Stimulated activated CD4-positive, alpha-beta T cell treated with anti-CD3 and anti-CD28 coated beads, Interleukin-4, amount 100 ng/mL, for 1 hour (primary cell): Measurements from ENCODE around the gene PPIH.
"Not testable (repeated sequence)": the region's sequence is repeated elsewhere in the genome, so short reads cannot be mapped to it uniquely, and the experiment has no call there.

ENCODE experiments used
- DNase-seq: peaks from one replicate; pipeline ENCODE4 v3.0.0-alpha.2; 2020

PPIH gene

DNA sequence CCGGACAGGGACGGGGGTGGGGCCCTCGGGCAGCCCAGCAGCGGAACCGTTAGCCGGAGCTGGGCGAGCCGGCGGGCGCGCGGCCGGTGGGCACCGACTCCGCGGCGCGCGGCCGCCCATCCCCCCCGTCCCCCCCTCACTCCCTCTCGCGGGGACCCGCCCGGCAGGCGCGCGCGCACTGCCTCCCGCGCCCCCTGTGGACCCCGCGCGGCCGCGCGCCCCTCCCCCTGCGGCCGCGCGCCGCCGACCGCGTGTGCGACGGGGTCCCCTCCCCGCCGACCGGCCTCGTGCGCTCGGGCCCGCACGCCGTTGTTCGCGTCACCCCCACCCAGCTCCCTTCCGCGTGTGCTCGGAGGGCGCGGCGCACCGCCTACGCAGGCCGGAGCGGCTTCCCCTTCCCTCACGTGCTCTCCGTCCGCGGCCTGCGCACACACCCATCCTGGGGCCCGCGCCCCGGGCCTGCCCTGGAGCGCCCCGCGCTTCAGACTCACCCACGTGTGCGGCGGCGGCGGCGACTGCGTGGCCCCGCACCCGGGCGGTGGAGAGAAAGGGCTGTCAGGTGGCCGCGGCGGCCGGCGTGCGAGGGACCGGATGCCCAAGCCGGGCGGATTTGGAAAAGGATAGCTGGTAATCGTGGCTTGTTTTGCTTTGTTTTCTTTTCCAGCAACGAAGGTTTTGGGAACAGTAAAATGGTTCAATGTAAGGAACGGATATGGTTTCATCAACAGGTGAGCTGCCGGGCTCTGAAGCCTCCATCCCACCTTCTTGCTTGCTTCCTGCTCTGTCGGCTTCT is 24.7 kb downstream of the PPIH start:
- peak; percentile 69 for DNase-seq

DNA sequence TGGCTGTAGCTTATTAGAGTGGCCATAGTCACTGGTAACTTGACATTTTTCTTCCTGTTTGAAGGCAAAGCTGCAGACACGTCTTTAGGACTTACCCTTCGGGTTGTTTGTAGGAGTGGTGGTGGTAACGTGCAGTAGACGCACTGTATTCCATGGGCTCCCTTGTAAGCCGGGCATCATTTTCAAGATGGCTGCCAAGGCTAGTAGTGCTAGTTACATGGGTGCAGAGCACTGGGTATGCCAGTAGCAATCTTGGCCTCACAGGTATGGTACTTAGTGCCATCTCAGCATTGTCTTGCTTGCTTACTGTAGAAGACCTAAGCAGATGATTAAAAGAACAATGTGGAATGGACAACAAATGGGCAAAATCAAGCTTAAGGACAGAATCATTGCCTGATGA is 25.9 kb downstream of the PPIH start:
- peak; percentile 7 for DNase-seq

DNA sequence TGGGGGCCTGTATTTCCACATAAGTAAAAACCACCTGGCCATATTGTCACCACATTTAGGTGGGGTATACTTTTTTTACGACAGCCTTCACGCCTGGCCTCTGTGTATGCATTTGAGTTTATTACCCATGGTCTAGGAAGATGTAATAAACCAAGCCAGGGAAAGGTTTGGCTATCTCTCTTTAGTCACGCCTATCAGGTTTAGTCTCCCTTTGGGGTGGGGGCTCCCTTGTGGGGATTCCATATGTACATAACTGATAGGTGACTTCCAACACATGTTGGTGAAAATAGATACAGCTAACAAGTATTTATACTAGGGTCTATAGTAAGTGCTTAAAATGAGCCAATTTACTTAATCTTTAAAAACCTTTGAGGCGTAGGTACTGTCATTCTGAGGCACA is 28.2 kb downstream of the PPIH start:
- DNase-seq = no peak

DNA sequence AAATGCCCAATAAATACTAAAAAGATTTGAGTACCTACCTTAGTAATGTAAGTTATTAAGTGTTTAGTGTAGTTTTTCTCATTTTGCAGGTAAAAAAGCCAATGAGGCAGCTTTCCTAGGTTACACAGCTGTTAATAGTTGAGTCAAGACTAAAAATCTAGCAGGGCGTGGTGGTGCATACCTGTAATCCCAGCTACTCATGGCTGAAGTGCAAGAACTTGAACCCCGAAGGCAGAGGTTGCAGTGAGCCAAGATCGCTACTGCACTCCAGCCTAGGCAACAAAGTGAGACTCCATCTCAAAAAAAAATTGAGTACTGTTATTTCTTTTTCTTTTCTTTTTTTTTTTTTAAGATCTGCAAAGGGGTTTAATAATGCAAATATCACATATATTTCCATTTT is 31.7 kb downstream of the PPIH start:
- DNase-seq = no peak

DNA sequence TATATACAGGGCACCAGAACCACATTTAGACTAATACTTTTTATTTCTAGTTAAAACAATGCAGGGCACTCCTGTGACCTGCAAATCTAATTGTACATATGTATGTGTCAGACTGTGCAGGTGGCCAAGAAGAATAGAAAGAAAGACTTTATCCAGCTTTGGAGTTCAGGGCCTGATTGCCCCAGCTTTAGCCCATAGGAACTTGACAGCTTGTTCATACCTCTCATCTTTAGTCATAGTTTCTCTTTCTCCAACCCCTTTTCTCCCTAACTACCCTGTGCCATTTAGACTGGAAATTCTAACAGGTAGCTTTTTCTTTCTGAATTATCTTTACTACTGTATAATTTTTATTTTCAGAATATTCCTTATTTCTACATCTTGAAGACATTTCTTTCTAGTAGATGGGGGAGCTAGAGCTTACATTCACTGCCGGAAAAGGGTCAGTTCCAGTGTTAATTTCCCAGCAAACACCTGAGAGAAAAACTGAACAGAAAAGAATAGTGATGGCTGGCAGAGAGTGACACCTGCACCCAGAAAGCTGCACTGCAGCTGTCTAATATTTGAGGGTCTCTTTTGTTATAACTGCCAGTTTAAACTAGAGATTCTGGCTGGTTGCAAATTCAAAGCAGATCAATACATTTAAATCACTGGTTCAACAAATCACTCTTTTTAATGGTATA is 32.4 kb downstream of the PPIH start:
- DNase-seq = no peak

DNA sequence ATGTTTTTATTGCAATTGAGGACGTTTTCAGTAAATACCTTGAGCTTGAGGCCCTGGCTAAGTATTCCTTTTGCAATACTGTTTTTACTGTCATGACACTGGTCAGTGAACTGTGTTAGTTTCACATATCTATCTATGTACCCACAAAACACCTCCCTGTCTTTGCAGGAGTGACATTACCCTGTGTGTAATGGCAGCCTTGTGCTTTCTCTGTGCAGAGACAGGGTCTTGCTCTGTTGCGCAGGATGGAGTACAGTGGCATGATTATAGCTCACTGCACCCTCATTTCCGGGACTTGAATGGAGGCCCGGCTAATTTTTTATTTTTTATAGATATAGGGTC is 32.9 kb downstream of the PPIH start:
- no peak for DNase-seq

DNA sequence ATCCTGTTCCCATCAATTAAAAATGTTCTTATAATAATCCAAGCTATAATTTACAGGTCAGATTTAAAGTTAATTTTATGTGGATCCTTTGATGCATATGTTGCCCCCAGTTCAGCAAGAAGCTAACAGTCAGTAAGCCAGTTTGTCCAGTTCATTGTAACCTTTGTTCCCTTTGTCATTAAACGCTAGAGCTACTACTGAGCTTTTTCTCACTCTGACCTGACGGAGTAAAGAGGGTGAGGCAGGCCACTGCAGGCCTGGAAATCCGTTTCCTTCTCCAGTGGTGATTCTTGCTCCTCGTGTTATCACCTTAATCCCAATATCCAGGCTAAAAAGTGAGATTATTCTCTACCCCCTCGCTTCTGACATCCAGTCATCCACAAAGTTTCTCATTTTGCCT is 34.2 kb downstream of the PPIH start:
- DNase-seq = no peak

DNA sequence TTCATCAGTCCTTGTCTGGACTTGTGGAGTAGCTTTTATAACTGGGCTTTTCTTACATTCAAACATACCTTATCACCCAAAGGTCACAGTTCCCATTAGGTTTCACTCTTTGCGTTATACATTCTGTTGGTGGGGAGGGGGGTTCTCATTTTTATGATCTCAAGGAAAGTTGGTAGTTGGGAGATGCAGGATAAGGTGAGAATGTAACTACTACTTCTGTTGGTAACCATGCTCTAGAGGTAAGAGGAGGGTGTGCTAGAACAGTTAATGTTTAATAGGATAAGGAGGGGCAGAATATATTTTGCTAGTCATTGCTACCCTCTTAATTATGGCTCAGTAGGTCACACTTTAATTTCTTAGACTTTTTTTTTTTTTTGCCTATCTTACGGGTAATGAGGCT is 34.7 kb downstream of the PPIH start:
- DNase-seq = no peak

DNA sequence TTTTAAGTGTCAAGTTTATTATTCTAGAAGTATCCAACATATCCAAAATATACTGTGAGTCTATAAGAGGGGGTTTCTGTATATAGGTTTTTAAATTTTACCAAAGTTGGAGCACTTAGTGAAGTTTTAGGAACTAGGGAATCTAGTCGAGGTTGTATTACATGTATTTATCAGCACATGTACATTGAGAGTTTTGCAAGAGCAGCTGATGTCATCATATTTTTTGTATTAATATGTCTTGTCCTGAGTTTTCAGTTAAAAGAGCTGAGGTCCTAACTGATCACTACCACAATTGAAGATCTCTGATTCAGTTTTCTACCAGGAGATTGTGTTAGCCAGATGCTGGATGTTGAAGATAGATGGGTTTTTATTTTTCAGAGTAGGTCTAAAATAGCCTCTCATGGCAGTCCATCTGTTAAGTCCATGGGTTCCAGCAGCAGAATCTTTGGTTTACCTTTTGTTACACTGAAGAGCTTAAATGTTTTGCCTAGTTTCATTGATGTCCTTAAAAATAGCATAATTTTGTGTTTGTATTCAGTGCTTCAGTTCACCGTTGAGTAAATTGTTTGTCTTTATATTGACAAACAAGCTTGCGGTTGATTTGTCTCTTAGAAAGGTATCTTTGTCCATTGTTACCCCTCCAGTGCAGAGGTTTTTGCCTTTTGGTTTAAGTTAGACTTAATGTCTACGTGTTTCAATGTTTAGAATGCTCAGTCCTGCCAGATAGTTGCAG is 40.0 kb downstream of the PPIH start:
- no peak for DNase-seq

DNA sequence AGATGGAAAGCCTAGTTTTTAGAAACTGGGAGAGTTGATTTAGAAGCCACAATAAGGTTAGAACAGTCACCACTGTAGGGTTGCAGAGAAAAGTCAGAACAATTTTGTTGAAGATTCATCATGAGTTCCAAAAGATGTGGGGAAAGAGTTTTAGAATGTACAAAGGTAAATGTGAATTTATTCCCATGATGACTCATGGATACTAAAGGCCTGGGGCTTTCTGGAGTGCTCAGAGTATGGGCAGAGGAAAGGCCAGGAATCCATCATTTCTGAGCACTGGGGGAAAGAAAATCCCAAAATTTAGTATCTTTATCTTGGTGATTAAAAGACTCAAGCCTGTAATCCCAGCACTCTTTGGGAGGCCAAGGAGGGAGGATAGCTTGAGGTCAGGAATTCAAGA is 41.8 kb downstream of the PPIH start:
- DNase-seq = no peak

DNA sequence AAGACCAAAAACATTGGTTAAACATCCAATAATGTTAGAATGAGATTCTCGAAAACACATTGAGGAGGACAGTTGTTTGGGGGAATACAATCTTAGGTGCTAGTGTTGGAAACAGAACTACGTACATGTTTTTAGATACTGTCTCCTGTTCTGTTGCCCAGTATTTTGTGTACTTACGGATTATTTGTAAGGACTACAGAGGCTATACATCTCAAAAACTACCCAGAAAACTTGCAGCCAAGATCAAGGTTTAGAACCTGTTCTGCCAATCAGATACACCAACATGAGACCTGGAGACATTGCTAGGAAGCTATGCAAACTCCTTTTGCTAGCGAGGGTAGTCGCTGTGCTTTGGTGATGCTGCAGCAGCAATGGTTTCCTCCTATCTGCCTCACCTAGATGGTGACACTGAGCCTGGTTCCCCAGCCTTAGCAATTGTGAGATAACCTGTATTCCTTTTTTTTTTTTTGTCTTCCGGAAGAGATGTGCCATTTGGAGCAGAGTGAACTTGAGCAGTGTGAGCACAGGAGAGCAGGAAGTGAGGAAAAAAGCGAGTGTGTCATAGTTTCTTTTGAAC is 45.8 kb downstream of the PPIH start:
- no peak for DNase-seq

DNA sequence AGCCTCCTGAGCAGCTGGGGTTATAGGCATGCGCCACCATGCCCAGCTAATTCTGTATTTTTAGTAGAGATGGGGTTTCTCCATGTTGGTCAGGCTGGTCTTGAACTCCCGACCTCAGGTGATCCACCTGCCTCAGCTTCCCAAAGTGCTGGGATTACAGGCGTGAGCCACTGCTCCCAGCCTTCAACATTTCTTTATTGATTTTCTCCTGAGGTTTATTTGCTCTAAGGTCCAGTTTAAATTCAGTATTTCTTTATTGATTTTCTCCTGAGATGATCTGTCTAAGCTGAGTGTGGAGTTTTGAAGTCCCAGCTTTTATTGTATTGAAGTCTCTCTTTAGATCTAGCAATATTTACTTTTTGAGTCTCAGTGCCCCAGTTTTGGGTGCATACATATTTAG is 54.6 kb downstream of the PPIH start:
- DNase-seq = not testable (repeated sequence)

DNA sequence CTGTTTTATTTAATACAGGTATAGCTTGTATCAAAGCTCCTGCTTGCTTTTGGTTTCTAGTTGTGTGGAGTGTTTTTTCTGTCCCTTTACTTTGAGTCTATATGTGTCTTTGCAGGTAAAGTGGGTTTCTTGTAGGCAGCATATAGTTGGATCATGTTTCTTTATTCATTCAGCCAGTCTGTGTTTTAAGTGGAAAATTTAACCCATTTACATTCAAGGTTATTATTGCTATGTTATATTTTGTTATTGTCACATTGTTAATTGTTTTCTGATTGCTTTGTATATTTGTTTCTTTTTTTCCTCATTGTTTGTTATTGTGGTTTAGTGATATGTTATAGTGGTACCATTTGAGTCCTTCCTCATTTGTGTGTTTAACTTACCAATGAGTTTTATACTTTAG is 55.1 kb downstream of the PPIH start:
- no peak for DNase-seq

DNA sequence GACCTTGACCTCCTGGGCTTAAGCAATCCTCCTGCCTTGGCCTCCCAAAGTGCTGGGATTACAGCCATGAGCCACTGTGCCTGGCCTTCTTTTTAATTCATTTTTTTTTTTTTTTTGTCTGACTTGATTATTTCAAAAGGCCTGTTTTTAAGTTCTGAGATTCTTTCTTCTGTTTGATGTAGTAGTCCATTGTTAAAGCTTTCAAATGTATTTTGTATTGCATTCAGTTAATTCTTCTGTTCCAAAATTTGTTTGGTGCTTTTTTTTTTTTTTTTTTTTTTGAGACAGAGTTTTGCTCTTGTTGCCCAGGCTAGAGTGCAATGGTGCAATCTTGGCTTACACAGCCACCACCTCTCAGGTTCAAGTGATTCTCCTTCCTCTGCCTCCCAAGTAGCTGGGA is 56.2 kb downstream of the PPIH start:
- not testable (repeated sequence) for DNase-seq

DNA sequence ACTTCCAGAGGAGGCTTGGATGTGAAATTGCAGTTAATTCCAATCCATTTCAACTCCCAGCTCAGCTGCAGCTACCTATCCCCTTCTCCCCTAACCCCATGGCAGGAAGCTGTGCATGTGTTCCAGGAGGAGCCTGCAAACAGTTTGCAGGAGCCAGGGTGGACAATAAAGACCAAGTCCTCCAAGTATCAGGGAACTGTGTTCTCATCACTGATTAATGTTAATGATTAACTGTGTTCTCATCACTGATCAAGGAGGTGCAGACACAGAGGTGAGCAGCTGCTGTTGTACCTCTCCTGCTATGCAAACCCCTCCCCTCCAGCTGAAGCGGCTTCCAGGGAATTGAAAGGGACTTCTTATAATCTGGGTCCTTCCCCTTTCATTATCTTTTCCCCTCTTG is 62.6 kb downstream of the PPIH start:
- no peak for DNase-seq

DNA sequence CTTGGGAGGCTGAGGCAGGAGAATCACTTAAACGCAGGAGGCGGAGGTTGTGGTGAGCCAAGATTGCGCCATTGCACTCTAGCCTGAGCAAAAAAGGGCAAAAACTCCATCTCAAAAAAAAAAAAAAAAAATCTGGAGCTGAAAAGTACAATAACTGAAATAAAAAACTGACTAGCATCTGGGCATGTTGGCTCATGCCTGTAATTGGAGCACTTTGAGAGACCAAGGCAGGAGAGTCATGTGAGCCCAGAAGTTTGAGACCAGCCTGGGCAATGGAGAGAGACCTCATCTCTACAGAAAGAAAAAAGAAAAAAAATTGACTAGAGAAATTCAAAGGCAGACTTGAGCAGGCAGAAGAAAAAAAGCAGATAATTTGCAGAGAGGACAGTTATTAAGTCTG is 63.7 kb downstream of the PPIH start:
- DNase-seq = no peak

DNA sequence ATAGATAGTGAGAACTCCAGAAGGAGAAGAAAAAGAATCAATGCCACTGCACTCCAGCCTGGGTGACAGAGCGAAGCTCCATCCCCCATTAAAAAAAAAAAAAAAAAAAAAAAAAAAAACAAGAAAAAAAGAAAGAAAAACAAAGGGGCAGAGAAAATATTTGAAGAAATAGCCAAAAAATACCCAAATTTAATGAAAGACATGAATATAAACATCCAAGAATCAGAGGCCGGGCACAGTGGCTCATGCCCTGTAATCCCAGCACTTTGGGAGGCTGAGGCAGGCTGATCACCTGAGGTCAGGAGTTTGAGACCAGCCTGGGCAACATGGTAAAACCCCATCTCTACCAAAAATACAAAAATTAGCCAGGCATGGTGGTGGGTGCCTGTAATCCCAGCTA is 64.2 kb downstream of the PPIH start:
- DNase-seq = not testable (repeated sequence)

DNA sequence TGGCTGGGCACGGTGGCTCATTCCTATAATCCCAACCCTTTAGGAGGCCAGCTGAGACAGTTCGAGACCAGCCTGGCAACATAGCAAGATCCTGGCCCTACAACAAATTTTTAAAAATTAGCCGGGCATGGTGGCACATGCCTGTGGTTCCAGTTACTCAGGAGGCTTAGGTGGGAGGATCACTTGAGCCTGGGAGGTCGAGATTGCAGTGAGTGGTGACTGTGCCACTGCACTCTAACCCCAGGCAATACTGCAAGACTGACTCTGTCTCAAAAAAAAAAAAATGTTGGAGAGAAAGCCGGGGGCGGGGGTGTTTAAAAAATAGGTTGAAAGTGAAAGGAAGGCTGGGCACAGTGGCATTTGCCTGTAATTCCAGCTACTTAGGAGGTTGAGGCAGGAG is 65.3 kb downstream of the PPIH start:
- DNase-seq = no peak

DNA sequence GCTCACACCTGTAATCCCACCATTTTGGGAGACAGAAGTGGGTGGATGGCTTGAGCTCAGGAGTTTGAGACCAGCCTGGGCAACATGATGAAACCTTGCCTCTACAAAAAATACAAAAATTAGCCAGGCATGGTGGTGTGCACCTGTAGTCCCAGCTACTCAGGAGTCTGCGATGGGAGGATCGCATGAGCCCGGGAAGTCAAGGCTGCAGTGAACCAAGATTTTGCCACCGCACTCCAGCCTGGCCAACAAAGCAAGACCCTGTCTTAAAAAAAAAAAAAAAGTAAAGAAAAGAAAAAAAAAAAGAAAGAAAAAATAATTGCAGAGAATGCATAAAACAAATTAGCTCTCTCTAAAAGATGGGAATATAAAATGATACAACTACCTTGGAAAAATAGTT is 67.6 kb downstream of the PPIH start:
- not testable (repeated sequence) for DNase-seq
